SK-N-SH (cell line): ENCODE measurements around the gene PDLIM5. TPM values are rescaled to one million over a fixed set of nuclear protein-coding genes. Genes with fewer than 3 reads are reported as not detected.

ENCODE experiments used
- CTCF ChIA-PET: fragments of 300-600, 350-600 bp; formaldehyde crosslinking; extraction: SDS; loops from one replicate; lab custom pipeline; 2021; lab: Yijun Ruan, JAX
- POLR2A ChIA-PET: fragments of 350-600 bp; sonication (Branson Sonifier 250); formaldehyde crosslinking; extraction: SDS; loops from one replicate; lab custom pipeline; 2020; ENCODE audit warnings: antibody characterized with exemption, inconsistent platforms; lab: Yijun Ruan, JAX
- DNase-seq: peaks from one replicate; pipeline ENCODE4 v3.0.0; 2012
- H2AFZ ChIP-seq: fragments of 200-600 bp; sonication (generic); 2 replicates; pipeline ENCODE4 v1.8.1; 2016; ENCODE audit warnings: antibody characterized with exemption, mild to moderate bottlenecking, low read depth
- H3F3A ChIP-seq: fragments of 200-600 bp; sonication (generic); replicated peaks from 2 replicates; pipeline ENCODE3; 2016; ENCODE audit warnings: antibody characterized with exemption, mild to moderate bottlenecking; ENCODE audit not compliant: insufficient read depth
- H3K27ac ChIP-seq, 2 experiments: fragments of 200-500 bp in 1 of 2; fragments of 200-600 bp in 1 of 2; sonication (Bioruptor generic) in 1 of 2; sonication (generic), shearing (Covaris generic) in 1 of 2; 2 replicates each; pipeline versions ENCODE4 v1.5.1 to v1.6.1; 2014 to 2016; ENCODE audit warnings: low read depth in 2 of 2, inconsistent platforms in 1 of 2, low read length in 1 of 2, mild to moderate bottlenecking in 1 of 2, mixed read lengths in 1 of 2
- H3K27me3 ChIP-seq: fragments of 200-600 bp; sonication (generic), shearing (Covaris generic); 2 replicates; pipeline ENCODE4 v1.6.1; 2016; ENCODE audit warnings: mixed run types; ENCODE audit not compliant: insufficient read depth
- H3K36me3 ChIP-seq, 2 experiments: fragments of 200-500 bp in 1 of 2; fragments of 200-600 bp in 1 of 2; sonication (Bioruptor generic) in 1 of 2; sonication (generic) in 1 of 2; replicated peaks in 1 of 2; 2 replicates each; pipeline versions ENCODE3 to v1.5.1; 2014 to 2016; ENCODE audit warnings: low read length in 1 of 2, mild to moderate bottlenecking in 1 of 2; ENCODE audit not compliant: insufficient read depth in 2 of 2, control insufficient read depth in 1 of 2
- H3K4me1 ChIP-seq, 2 experiments: fragments of 200-500 bp in 1 of 2; fragments of 200-600 bp in 1 of 2; sonication (Bioruptor generic) in 1 of 2; sonication (generic), shearing (Covaris generic) in 1 of 2; 2 replicates each; pipeline versions ENCODE4 v1.5.1 to v1.6.1; 2014 to 2016; ENCODE audit warnings: low read depth in 1 of 2, low read length in 1 of 2, mixed run types in 1 of 2; ENCODE audit not compliant: insufficient read depth in 2 of 2, control insufficient read depth in 1 of 2
- H3K4me2 ChIP-seq: fragments of 200-600 bp; sonication (generic), shearing (Covaris generic); 2 replicates; pipeline ENCODE4 v1.6.1; 2017; ENCODE audit warnings: mixed run types
- H3K4me3 ChIP-seq, 2 experiments: fragments of 200-500 bp in 1 of 2; fragments of 200-600 bp in 1 of 2; sonication (Bioruptor generic) in 1 of 2; sonication (generic), shearing (Covaris generic) in 1 of 2; 2 replicates each; pipeline versions ENCODE4 v1.5.1 to v1.8.1; 2014 to 2016; ENCODE audit warnings: low read depth in 2 of 2, inconsistent platforms in 1 of 2, low read length in 1 of 2, mild to moderate bottlenecking in 1 of 2, mixed read lengths in 1 of 2, moderate library complexity in 1 of 2
- H3K79me2 ChIP-seq: fragments of 200-600 bp; sonication (generic); 2 replicates; pipeline ENCODE4 v1.8.1; 2017; ENCODE audit warnings: mild to moderate bottlenecking; ENCODE audit not compliant: insufficient read depth
- H3K9ac ChIP-seq: fragments of 200-600 bp; sonication (generic); 2 replicates; pipeline ENCODE4 v1.6.1; 2017; ENCODE audit warnings: mixed run types
- H3K9me2 ChIP-seq: fragments of 200-600 bp; sonication (generic); 2 replicates; pipeline ENCODE4 v1.6.1; 2017; ENCODE audit warnings: mixed run types
- H3K9me3 ChIP-seq: fragments of 200-600 bp; sonication (generic); 2 replicates; pipeline ENCODE4 v1.6.1; 2017; ENCODE audit warnings: mixed run types, mild to moderate bottlenecking, moderate library complexity
- H4K20me1 ChIP-seq: fragments of 200-600 bp; sonication (generic); 2 replicates; pipeline ENCODE4 v1.6.1; 2017; ENCODE audit warnings: mild to moderate bottlenecking, mixed run types; ENCODE audit not compliant: insufficient read depth
- EZH2phosphoT487 ChIP-seq: fragments of 200-600 bp; sonication (generic); IDR thresholded peaks from 2 replicates; pipeline ENCODE4 v1.6.1; 2017; ENCODE audit warnings: low read depth, mixed run types, mild to moderate bottlenecking, antibody characterized with exemption, moderate library complexity, borderline replicate concordance
- FOSL2 ChIP-seq: IDR thresholded peaks from 2 replicates; pipeline ENCODE4 v1.4.0; 2012; ENCODE audit warnings: low read depth, mild to moderate bottlenecking, moderate library complexity, borderline replicate concordance
- FOXJ3 ChIP-seq: sonication (generic); formaldehyde crosslinking; IDR thresholded peaks from 2 replicates; pipeline ENCODE4 v1.5.1; 2020; ENCODE audit warnings: mild to moderate bottlenecking, missing genetic modification reagents
- FOXM1 ChIP-seq: IDR thresholded peaks from 2 replicates; pipeline ENCODE4 v1.4.0; 2012; ENCODE audit warnings: low read depth, mild to moderate bottlenecking
- GABPA ChIP-seq: IDR thresholded peaks from 2 replicates; pipeline ENCODE4 v1.4.0; 2012; ENCODE audit warnings: low read depth, mild to moderate bottlenecking
- GATA2 ChIP-seq: sonication (generic); formaldehyde crosslinking; IDR thresholded peaks from 2 replicates; pipeline ENCODE4 v1.5.0; 2020; ENCODE audit warnings: mild to moderate bottlenecking, missing genetic modification reagents
- MAX ChIP-seq: IDR thresholded peaks from 2 replicates; pipeline ENCODE4 v1.4.0; 2012; ENCODE audit warnings: low read depth
- MEF2A ChIP-seq: IDR thresholded peaks from 2 replicates; pipeline ENCODE4 v1.4.0; 2012; ENCODE audit warnings: low read depth, borderline replicate concordance
- MXI1 ChIP-seq: IDR thresholded peaks from 2 replicates; pipeline ENCODE4 v1.6.1; 2012; ENCODE audit warnings: mild to moderate bottlenecking, low read depth, low read length, improper control_type of control experiment
- NRF1 ChIP-seq: IDR thresholded peaks from 2 replicates; pipeline ENCODE4 v1.6.1; 2012; ENCODE audit warnings: low read depth, mild to moderate bottlenecking, low read length
- PBX3 ChIP-seq: IDR thresholded peaks from 2 replicates; pipeline ENCODE4; 2012
- RAD21 ChIP-seq: IDR thresholded peaks from 2 replicates; pipeline ENCODE4 v1.6.1; 2012; ENCODE audit warnings: mild to moderate bottlenecking, low read length
- SMC3 ChIP-seq: IDR thresholded peaks from 2 replicates; pipeline ENCODE4 v1.6.1; 2012; ENCODE audit warnings: low read depth, low read length, improper control_type of control experiment
- TAF1 ChIP-seq: IDR thresholded peaks from 2 replicates; pipeline ENCODE4 v1.6.1; 2012; ENCODE audit warnings: low read depth, mild to moderate bottlenecking, low read length, moderate library complexity, borderline replicate concordance
- TCF12 ChIP-seq: IDR thresholded peaks from 2 replicates; pipeline ENCODE4 v1.4.0; 2012
- TEAD4 ChIP-seq: IDR thresholded peaks from 2 replicates; pipeline ENCODE4 v1.4.0; 2012; ENCODE audit warnings: mild to moderate bottlenecking, borderline replicate concordance; ENCODE audit not compliant: insufficient read depth
- USF2 ChIP-seq: fragments of 150-350 bp; IDR thresholded peaks from 2 replicates; pipeline ENCODE4 v1.6.1; 2017; ENCODE audit warnings: antibody characterized with exemption, low read length, low read depth, borderline replicate concordance
- YY1 ChIP-seq: IDR thresholded peaks from 2 replicates; pipeline ENCODE4 v1.4.0; 2012; ENCODE audit warnings: low read depth, mild to moderate bottlenecking
- WGBS: methylation state at CpG from one replicate; pipeline ENCODE4 v1.1.6; 2017; ENCODE audit warnings: low lambda C conversion rate; 5-methylcytosine and 5-hydroxymethylcytosine counted together
- polyA plus RNA-seq, 3 experiments: library from polyadenylated mRNA; depleted of rRNA; stranded (reverse); fragments of >200 nt; gene quantifications; 2 replicates each; pipeline ENCODE4 v1.2.3, GENCODE V29; 2012

PDLIM5 gene
- polyA plus RNA-seq, 1 of the 3 experiments (the other 2 are of a cell fraction) = 36.7 TPM

- TF ChIP-seq USF2 (no peak), MAX (no peak), TAF1 (no peak), GATA2 (CRISPR knock-in tag) (no peak), RAD21 (no peak), NRF1 (no peak), GABPA (no peak), YY1 (no peak), MEF2A (no peak), FOXM1 (no peak)
Measured at GRCh38 chr4:94508296-94508695, 56.6 kb downstream of the PDLIM5 start (continued).

- Histone ChIP-seq H3K79me2 (peaks cover 93% of the 10 kb centered on the region), H3K9me3 (no peaks in the 10 kb centered on the region), H3F3A (peaks cover 5% of the 10 kb centered on the region), H3K27me3 (no peaks in the 10 kb centered on the region), H3K4me1 (peaks cover 2 to 7% of the 10 kb centered on the region in 2 experiments; a peak in 2 of 4 replicates), H3K4me3 (no peak overlapping the region), H3K9ac (no peak overlapping the region), H4K20me1 (no peaks in the 10 kb centered on the region), H3K27ac (no peak overlapping the region), H2AFZ (no peak overlapping the region), H3K36me3 (peaks cover 0 to 23% of the 10 kb centered on the region in 2 experiments), H3K9me2 (no peaks in the 10 kb centered on the region), H3K4me2 (no peak overlapping the region)
- DNase-seq = no peak
- WGBS = 97% methylated on average over 1 of the region's 1 CpG
- TF ChIP-seq TEAD4 = no peak
- no peak for TF ChIP-seq PBX3
- TF ChIP-seq FOXM1 = no peak
- TF ChIP-seq MXI1 = no peak
- TF ChIP-seq USF2 = no peak
- TF ChIP-seq MAX = no peak
- no peak for TF ChIP-seq GATA2 (CRISPR knock-in tag)
- no peak for TF ChIP-seq EZH2phosphoT487
- TF ChIP-seq TCF12 = no peak
- no peak for TF ChIP-seq FOSL2
- TF ChIP-seq FOXJ3 (CRISPR knock-in tag) = no peak
- no peak for TF ChIP-seq SMC3
- POLR2A ChIA-PET = no interaction called here
- CTCF ChIA-PET = interaction anchor here (1.2 to 1.3 kb wide), 2 partner anchors 10 to 102 kb away, joined by 4 read pairs; no protein-coding TSS in a partner anchor
Measured at GRCh38 chr4:94508806-94509205, 57.1 kb downstream of the PDLIM5 start.
